CMK (cell line): ENCODE results near the gene STRIP2.
"Not testable (repeated sequence)": the region's sequence is repeated elsewhere in the genome, so short reads cannot be mapped to it uniquely, and the experiment has no call there.

Experiments used
- DNase-seq: peaks from one replicate; pipeline ENCODE4 v3.0.0-alpha.2; 2010; ENCODE audit warnings: low read depth

STRIP2 gene

GRCh38 chr7:129497156-129497555 lies 62.9 kb downstream of the STRIP2 start:
- no peak for DNase-seq

- no peak for DNase-seq
These were observed 63.8 kb downstream of the STRIP2 start for GRCh38 chr7:129498021-129498420.

- DNase-seq: no peak
These were observed 65.8 kb downstream of the STRIP2 start for GRCh38 chr7:129499999-129500398.

GRCh38 chr7:129501760-129502707 lies 67.8 kb downstream of the STRIP2 start, which contains the start of gene SMKR1:
Gene SMKR1 (plus strand): TSS chr7:129502531. CDS start chr7:129502825, 294 bp downstream.
- peak; percentile 49 for DNase-seq

GRCh38 chr7:129502708-129503685 lies 68.8 kb downstream of the STRIP2 start:
- no peak for DNase-seq

- no peak for DNase-seq
These were observed 69.5 kb downstream of the STRIP2 start for GRCh38 chr7:129503725-129504124.

GRCh38 chr7:129512192-129512591 lies 78.0 kb downstream of the STRIP2 start:
- no peak for DNase-seq

- no peak for DNase-seq
These were observed 79.3 kb downstream of the STRIP2 start for GRCh38 chr7:129513546-129513945.

- no peak for DNase-seq
These were observed 80.5 kb downstream of the STRIP2 start for GRCh38 chr7:129514683-129515082.

GRCh38 chr7:129515381-129515780 lies 81.1 kb downstream of the STRIP2 start:
- no peak for DNase-seq

GRCh38 chr7:129517931-129518330 lies 83.7 kb downstream of the STRIP2 start:
- no peak for DNase-seq

GRCh38 chr7:129519464-129519863 lies 85.2 kb downstream of the STRIP2 start:
- no peak for DNase-seq

GRCh38 chr7:129522088-129522970 lies 88.1 kb downstream of the STRIP2 start:
- no peak for DNase-seq

- DNase-seq: no peak
These were observed 88.7 kb downstream of the STRIP2 start for GRCh38 chr7:129522971-129523340.

- DNase-seq: no peak
These were observed 89.7 kb downstream of the STRIP2 start for GRCh38 chr7:129523924-129524323.

- not testable (repeated sequence) for DNase-seq
These were observed 90.2 kb downstream of the STRIP2 start for GRCh38 chr7:129524405-129524804.

- DNase-seq: no peak
These were observed 91.1 kb downstream of the STRIP2 start for GRCh38 chr7:129525225-129525862.

GRCh38 chr7:129529643-129530042 lies 95.4 kb downstream of the STRIP2 start:
- no peak for DNase-seq

- no peak for DNase-seq
These were observed 96.7 kb downstream of the STRIP2 start for GRCh38 chr7:129530795-129531391.

- no peak for DNase-seq
These were observed 97.5 kb downstream of the STRIP2 start for GRCh38 chr7:129531721-129532120.

- no peak for DNase-seq
These were observed 98.1 kb downstream of the STRIP2 start for GRCh38 chr7:129532375-129532774.
